Adrenal gland (tissue), 5 donors: Measurements from ENCODE around the gene SRSF2.

Source experiments
- CTCF ChIP-seq, 6 experiments: fragments of 450-650 bp in 4 of 6; fragments of 200-600 bp in 2 of 6; sonication (generic) in 1 of 6; IDR thresholded peaks; 1 replicate in 5 of 6; 2 replicates in 1 of 6; pipeline versions ENCODE4 v1.5.1 to v1.8.0; 2016 to 2021; ENCODE audit warnings: antibody characterized with exemption in 6 of 6, mild to moderate bottlenecking in 2 of 6, moderate library complexity in 1 of 6
- POLR2A ChIP-seq, 2 donors: fragments of 450-650 bp; IDR thresholded peaks; one replicate each; pipeline ENCODE4 v1.6.1; 2017; ENCODE audit warnings: antibody characterized with exemption in 2 of 2, mild to moderate bottlenecking in 2 of 2, moderate library complexity in 1 of 2
- donor health status: DM: no; HTN: no; CAD: no.

GRCh38 chr17:76701471-76701967 is 35.6 kb downstream of the SRSF2 start:
- TF ChIP-seq CTCF (IDR thresholded peaks at IDR 0.05) (no peak), POLR2A (IDR thresholded peaks at IDR 0.05) (peak in 1 of 2 donors; percentile 10)
